Endodermal cell (in vitro differentiated cells): ENCODE results near the gene PPP2R3A. TPM values are rescaled to one million over a fixed set of nuclear protein-coding genes. Genes with fewer than 3 reads are reported as not detected.
A peak's percentile ranks its signal among the peaks of the same experiment; 100 is the strongest.

Experiments used
- DNase-seq: peaks from one replicate; pipeline ENCODE4 v3.0.0-alpha.2; 2017
- H3K27ac ChIP-seq: 2 replicates; pipeline ENCODE4 v1.5.1; 2013; ENCODE audit warnings: mild to moderate bottlenecking, low read depth, low read length, moderate library complexity
- H3K27me3 ChIP-seq: 2 replicates; pipeline ENCODE4 v1.6.1; 2013; ENCODE audit warnings: mild to moderate bottlenecking, low read length, moderate library complexity; ENCODE audit not compliant: insufficient read depth, control insufficient read depth, poor library complexity, severe bottlenecking
- H3K36me3 ChIP-seq: 2 replicates; pipeline ENCODE4 v1.7.0; 2013; ENCODE audit warnings: mild to moderate bottlenecking, low read length, moderate library complexity; ENCODE audit not compliant: control insufficient read depth, insufficient read depth
- H3K4me1 ChIP-seq: one replicate; pipeline ENCODE4 v1.7.0; 2013; ENCODE audit warnings: low read length; ENCODE audit not compliant: control insufficient read depth, insufficient read depth
- H3K4me3 ChIP-seq: 2 replicates; pipeline ENCODE4 v1.5.1; 2013; ENCODE audit warnings: mild to moderate bottlenecking, low read length, moderate library complexity
- H3K9ac ChIP-seq: 2 replicates; pipeline ENCODE4 v1.6.1; 2013; ENCODE audit warnings: mild to moderate bottlenecking, low read length, moderate library complexity; ENCODE audit not compliant: poor library complexity, severe bottlenecking; ENCODE audit errors: extremely low read depth
- H3K9me3 ChIP-seq: 2 replicates; pipeline ENCODE4 v1.6.1; 2013; ENCODE audit warnings: mild to moderate bottlenecking, low read length, moderate library complexity; ENCODE audit not compliant: control insufficient read depth
- H3K27ac Mint-ChIP-seq: 2 replicates; pipeline ENCODE4 v1.8.0; 2020; ENCODE audit warnings: mixed read lengths
- H3K27me3 Mint-ChIP-seq: 2 replicates; pipeline ENCODE4 v1.8.0; 2021; ENCODE audit warnings: mild to moderate bottlenecking, mixed read lengths; ENCODE audit not compliant: insufficient read depth
- H3K36me3 Mint-ChIP-seq: 2 replicates; pipeline ENCODE4 v1.8.0; 2020; ENCODE audit warnings: low read depth, mixed read lengths
- H3K4me1 Mint-ChIP-seq: 2 replicates; pipeline ENCODE4 v1.8.0; 2020; ENCODE audit warnings: mixed read lengths
- H3K4me3 Mint-ChIP-seq: 2 replicates; pipeline ENCODE4 v1.8.0; 2020; ENCODE audit warnings: mild to moderate bottlenecking, moderate library complexity, mixed read lengths
- H3K9me3 Mint-ChIP-seq: 2 replicates; pipeline ENCODE4 v1.8.0; 2020; ENCODE audit warnings: mild to moderate bottlenecking, mixed read lengths
- WGBS, 2 experiments: methylation state at CpG; one replicate each; pipeline versions ENCODE4 v1.1.5 to v1.1.7; 2013; ENCODE audit warnings: missing lambda C conversion rate in 2 of 2, mixed read lengths in 1 of 2; ENCODE audit not compliant: insufficient coverage in 1 of 2, insufficient read length in 1 of 2; 5-methylcytosine and 5-hydroxymethylcytosine counted together
- total RNA-seq, 2 donors: library from RNA; stranded (reverse); fragmentation: NEBNext Ultra II Directional in 1 of 2; extraction: Animal tissue kit (Norgen Biotek cat#: 25700) in 1 of 2; gene quantifications; 2 replicates in 1 of 2; 3 replicates in 1 of 2; pipeline ENCODE4 v1.2.1, GENCODE V29; 2021
- TF ChIP-seq, protein P1 (sequence below): fragments of 200-600 bp; sonication (generic); conservative IDR thresholded peaks from 2 replicates; pipeline ENCODE4 v1.5.0; 2021; ENCODE audit warnings: antibody characterized with exemption, mild to moderate bottlenecking

The PPP2R3A gene
- total RNA-seq, 2 donors from 2014 or later: 12.5 to 16.5 TPM

GRCh38 chr3:136070953-136071949 is 105.7 kb downstream of the PPP2R3A start:
- Mint-ChIP-seq H3K27ac (peak overlapping the region; percentile 15), H3K4me3 (no peak overlapping the region), H3K4me1 (peaks cover 12% of the 10 kb centered on the region), H3K9me3 (no peaks in the 10 kb centered on the region), H3K27me3 (no peaks in the 10 kb centered on the region), H3K36me3 (peaks cover 6% of the 10 kb centered on the region)
- TF ChIP-seq, protein P1, sequence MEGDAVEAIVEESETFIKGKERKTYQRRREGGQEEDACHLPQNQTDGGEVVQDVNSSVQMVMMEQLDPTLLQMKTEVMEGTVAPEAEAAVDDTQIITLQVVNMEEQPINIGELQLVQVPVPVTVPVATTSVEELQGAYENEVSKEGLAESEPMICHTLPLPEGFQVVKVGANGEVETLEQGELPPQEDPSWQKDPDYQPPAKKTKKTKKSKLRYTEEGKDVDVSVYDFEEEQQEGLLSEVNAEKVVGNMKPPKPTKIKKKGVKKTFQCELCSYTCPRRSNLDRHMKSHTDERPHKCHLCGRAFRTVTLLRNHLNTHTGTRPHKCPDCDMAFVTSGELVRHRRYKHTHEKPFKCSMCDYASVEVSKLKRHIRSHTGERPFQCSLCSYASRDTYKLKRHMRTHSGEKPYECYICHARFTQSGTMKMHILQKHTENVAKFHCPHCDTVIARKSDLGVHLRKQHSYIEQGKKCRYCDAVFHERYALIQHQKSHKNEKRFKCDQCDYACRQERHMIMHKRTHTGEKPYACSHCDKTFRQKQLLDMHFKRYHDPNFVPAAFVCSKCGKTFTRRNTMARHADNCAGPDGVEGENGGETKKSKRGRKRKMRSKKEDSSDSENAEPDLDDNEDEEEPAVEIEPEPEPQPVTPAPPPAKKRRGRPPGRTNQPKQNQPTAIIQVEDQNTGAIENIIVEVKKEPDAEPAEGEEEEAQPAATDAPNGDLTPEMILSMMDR: no peak
- peak; percentile 49 for DNase-seq
- Histone ChIP-seq H3K9ac (no peak overlapping the region), H3K4me1 (no peaks in the 10 kb centered on the region), H3K27ac (no peak overlapping the region), H3K4me3 (no peak overlapping the region), H3K27me3 (no peaks in the 10 kb centered on the region), H3K9me3 (no peaks in the 10 kb centered on the region), H3K36me3 (no peaks in the 10 kb centered on the region)
- 72 to 88% methylated on average over 6 to 9 of the region's 9 CpGs for WGBS, 2 experiments

DNA sequence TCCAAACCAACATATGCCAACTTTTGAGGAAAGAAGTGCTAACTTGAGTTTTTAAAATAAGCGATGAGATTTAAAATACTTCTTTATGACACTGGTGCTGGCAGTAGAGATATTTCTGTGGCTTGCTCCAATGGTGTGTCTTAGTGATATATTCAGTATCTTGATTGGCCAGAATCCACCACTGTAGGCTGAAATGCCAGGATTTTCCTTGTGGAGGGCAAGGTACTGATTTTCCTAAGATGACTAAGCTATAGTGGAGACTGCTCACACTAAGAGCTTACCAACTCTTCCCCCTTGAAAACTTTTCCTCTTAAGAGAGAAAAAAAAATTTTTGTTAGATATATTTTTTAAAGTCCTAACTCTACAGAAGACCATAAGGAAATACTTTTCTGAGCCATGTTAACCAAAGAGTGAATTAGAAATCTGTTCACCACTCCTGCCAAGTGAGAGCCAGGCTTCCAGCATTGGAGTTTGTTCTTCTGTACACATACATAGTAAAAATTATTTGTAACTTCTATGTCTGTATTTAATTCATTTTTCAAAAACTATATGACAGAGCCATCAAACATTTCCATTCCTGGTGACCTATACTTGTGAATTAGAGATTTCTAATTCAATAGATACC is 109.1 kb downstream of the PPP2R3A start:
- DNase-seq: no peak
- H3K4me3 ChIP-seq: no peak overlapping the region
- no peak overlapping the region for H3K27ac ChIP-seq
- H3K27me3 ChIP-seq: no peaks in the 10 kb centered on the region
- no peaks in the 10 kb centered on the region for H3K9me3 ChIP-seq
- H3K9ac ChIP-seq: no peak overlapping the region
- no peaks in the 10 kb centered on the region for H3K4me1 ChIP-seq
- 100% methylated on average over 1 of the region's 1 CpG for WGBS, 2 experiments
- peaks cover 12% of the 10 kb centered on the region for H3K4me1 Mint-ChIP-seq
- H3K9me3 Mint-ChIP-seq: no peaks in the 10 kb centered on the region
- no peaks in the 10 kb centered on the region for H3K27me3 Mint-ChIP-seq
- peaks cover 1% of the 10 kb centered on the region for H3K36me3 ChIP-seq
- H3K36me3 Mint-ChIP-seq: peaks cover 1% of the 10 kb centered on the region
- H3K4me3 Mint-ChIP-seq: no peak overlapping the region
- TF ChIP-seq, protein P1: no peak
- H3K27ac Mint-ChIP-seq: no peak overlapping the region

DNA sequence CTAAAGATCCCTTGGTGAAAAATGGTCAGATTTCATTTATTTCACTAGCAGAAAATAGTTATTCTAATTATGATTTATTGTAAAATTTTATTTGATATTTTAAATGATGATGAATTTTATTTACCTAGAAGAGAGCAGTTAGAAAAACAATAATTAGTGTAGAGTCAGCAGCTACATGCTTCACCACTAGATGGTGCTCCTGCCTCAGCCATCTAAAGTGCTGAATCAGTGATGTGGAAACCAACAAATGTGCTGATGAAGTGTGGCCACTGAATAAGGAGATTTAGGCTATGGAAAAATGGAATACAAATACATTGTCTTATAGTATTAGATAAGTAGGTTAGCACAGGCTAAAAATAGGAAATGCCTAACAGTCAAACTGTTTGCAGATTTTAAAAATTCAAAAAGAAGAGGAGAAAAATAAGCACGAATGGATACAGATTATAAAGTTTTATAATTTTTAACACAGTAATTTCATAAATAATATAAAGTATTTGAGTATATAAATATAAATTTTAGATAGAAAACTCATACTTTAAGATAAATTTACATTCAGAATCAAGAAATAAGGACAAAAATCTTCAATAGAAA is 109.8 kb downstream of the PPP2R3A start:
- Mint-ChIP-seq H3K27ac (no peak overlapping the region), H3K27me3 (no peaks in the 10 kb centered on the region), H3K4me3 (no peak overlapping the region), H3K36me3 (peaks cover 1% of the 10 kb centered on the region), H3K4me1 (peaks cover 12% of the 10 kb centered on the region), H3K9me3 (no peaks in the 10 kb centered on the region)
- TF ChIP-seq, protein P1: peak; percentile 98
- Histone ChIP-seq H3K4me3 (no peak overlapping the region), H3K27me3 (no peaks in the 10 kb centered on the region), H3K4me1 (no peaks in the 10 kb centered on the region), H3K9me3 (no peaks in the 10 kb centered on the region), H3K27ac (no peak overlapping the region), H3K36me3 (peaks cover 8% of the 10 kb centered on the region), H3K9ac (no peak overlapping the region)
- DNase-seq: peak; percentile 87
- WGBS, 2 experiments: no CpG with 5 or more reads among the region's 1 CpG
